HepG2 (cell line): Measurements from ENCODE around the gene LAMA5. TPM values are rescaled to one million over a fixed set of nuclear protein-coding genes. Genes with fewer than 3 reads are reported as not detected.

ENCODE experiments used
- ATF3 ChIP-seq: sonication (generic); formaldehyde crosslinking; IDR thresholded peaks from 2 replicates; pipeline ENCODE4 v1.4.0; 2020; ENCODE audit warnings: missing genetic modification reagents
- ERF ChIP-seq: IDR thresholded peaks from 2 replicates; pipeline ENCODE4 v1.6.1; 2018; ENCODE audit warnings: missing biosample characterization, missing genetic modification reagents
- GPN1 ChIP-seq: sonication (generic); formaldehyde crosslinking; IDR thresholded peaks from 2 replicates; pipeline ENCODE4 v1.5.1; 2020; ENCODE audit warnings: missing genetic modification reagents, borderline replicate concordance
- HDAC1 ChIP-seq: sonication (generic); formaldehyde crosslinking; IDR thresholded peaks from 2 replicates; pipeline ENCODE4 v1.5.1; 2020; ENCODE audit warnings: mild to moderate bottlenecking, missing genetic modification reagents
- HMG20A ChIP-seq: IDR thresholded peaks from 2 replicates; pipeline ENCODE4 v1.6.1; 2016; ENCODE audit warnings: borderline replicate concordance
- ISL2 ChIP-seq: sonication (generic); formaldehyde crosslinking; IDR thresholded peaks from 2 replicates; pipeline ENCODE4 v1.5.0; 2020; ENCODE audit warnings: missing genetic modification reagents
- NKX3-1 ChIP-seq: sonication (generic); formaldehyde crosslinking; IDR thresholded peaks from 2 replicates; pipeline ENCODE4 v1.5.0; 2020; ENCODE audit warnings: missing genetic modification reagents
- RELA ChIP-seq: sonication (generic); formaldehyde crosslinking; IDR thresholded peaks from 2 replicates; pipeline ENCODE4 v1.4.0; 2020; ENCODE audit warnings: missing genetic modification reagents
- REST ChIP-seq, 2 experiments: IDR thresholded peaks; 2 replicates each; pipeline ENCODE4 v1.6.1; 2011 to 2012; ENCODE audit warnings: low read length in 2 of 2, borderline replicate concordance in 1 of 2, low read depth in 1 of 2, mild to moderate bottlenecking in 1 of 2, moderate library complexity in 1 of 2
- REXO4 ChIP-seq: sonication (generic); formaldehyde crosslinking; IDR thresholded peaks from 2 replicates; pipeline ENCODE4 v1.8.0; 2022; ENCODE audit warnings: missing genetic modification reagents, mild to moderate bottlenecking, borderline replicate concordance
- RFX1 ChIP-seq: fragments of 450-650 bp; IDR thresholded peaks from 2 replicates; pipeline ENCODE4 v1.6.1; 2017
- SNAPC4 ChIP-seq: sonication (generic); formaldehyde crosslinking; IDR thresholded peaks from 2 replicates; pipeline ENCODE4 v1.4.0; 2020; ENCODE audit warnings: mild to moderate bottlenecking, missing genetic modification reagents
- U2AF1 ChIP-seq: fragments of 200-400 bp; formaldehyde crosslinking; optimal IDR thresholded peaks from 2 replicates; pipeline ENCODE3; 2017; ENCODE audit warnings: mild to moderate bottlenecking, low read depth, low read length
- ZBTB20 ChIP-seq: sonication (generic); formaldehyde crosslinking; IDR thresholded peaks from 2 replicates; pipeline ENCODE4 v1.8.1; 2023; ENCODE audit warnings: missing genetic modification reagents, low read depth, mild to moderate bottlenecking, borderline replicate concordance
- ZBTB38 ChIP-seq: sonication (generic); formaldehyde crosslinking; IDR thresholded peaks from 2 replicates; pipeline ENCODE4 v1.5.1; 2020; ENCODE audit warnings: mild to moderate bottlenecking, missing genetic modification reagents
- ZC3H13 ChIP-seq: sonication (generic); formaldehyde crosslinking; IDR thresholded peaks from 2 replicates; pipeline ENCODE4 v1.8.1; 2023; ENCODE audit warnings: mild to moderate bottlenecking, missing genetic modification reagents, moderate library complexity
- ZNF224 ChIP-seq: sonication (generic); formaldehyde crosslinking; IDR thresholded peaks from 2 replicates; pipeline ENCODE4 v1.5.0; 2020; ENCODE audit warnings: mild to moderate bottlenecking, missing genetic modification reagents
- ZNF44 ChIP-seq: sonication (generic); formaldehyde crosslinking; IDR thresholded peaks from 2 replicates; pipeline ENCODE4 v1.5.1; 2020; ENCODE audit warnings: mild to moderate bottlenecking, missing genetic modification reagents
- polyA plus RNA-seq, 8 experiments: library from polyadenylated mRNA; depleted of rRNA in 3 of 8; stranded (reverse) in 7 of 8; unstranded in 1 of 8; fragments of >200 nt; fragmentation: Illumina TruSeq in 4 of 8; extraction: Trizol in 4 of 8; gene quantifications; 2 replicates each; pipeline versions ENCODE4 v1.2.1 to v1.2.3, GENCODE V29; 2011 to 2016; ENCODE audit warnings: low read depth in 4 of 8, missing spikeins in 1 of 8, mixed read lengths in 1 of 8; ENCODE audit not compliant: insufficient read depth in 1 of 8
- total RNA-seq, 5 experiments: library from RNA; depleted of rRNA; stranded (reverse); fragments of >200 nt; fragmentation: Illumina TruSeq; extraction: Trizol; gene quantifications; 2 replicates each; pipeline ENCODE4 v1.2.3, GENCODE V29; 2016; ENCODE audit warnings: low read depth in 1 of 5
- TF ChIP-seq, protein P1 (sequence below): sonication (generic); formaldehyde crosslinking; IDR thresholded peaks from 2 replicates; pipeline ENCODE4 v1.5.1; 2020; ENCODE audit warnings: mild to moderate bottlenecking, missing genetic modification reagents

Gene LAMA5
- total and polyA plus RNA-seq, 2 of the 13 experiments (the other 11 are each of a cell fraction or from before 2014, with no cell fraction given), result 21.0 to 44.7 TPM

- no peak for TF ChIP-seq SNAPC4 (CRISPR knock-in tag)
- TF ChIP-seq ZNF44 (CRISPR knock-in tag), result no peak
- no peak for TF ChIP-seq U2AF1
- no peak for TF ChIP-seq ISL2 (CRISPR knock-in tag)
- TF ChIP-seq RELA (CRISPR knock-in tag), result no peak
- no peak for TF ChIP-seq ZBTB38 (CRISPR knock-in tag)
- TF ChIP-seq HMG20A (CRISPR knock-in tag), result no peak
- no peak for TF ChIP-seq ERF (CRISPR knock-in tag)
- TF ChIP-seq REXO4 (CRISPR knock-in tag), result 0 out of 2 replicates have a peak, but pooled peaks have one; percentile 16
- no peak; the same call in 1 of the 2 replicates for TF ChIP-seq ZC3H13
- no peak for TF ChIP-seq HDAC1
- TF ChIP-seq NKX3-1 (CRISPR knock-in tag), result peak; percentile 6; the same call in 1 of the 2 replicates
- 0 out of 2 replicates have a peak, but pooled peaks have one; percentile 23 for TF ChIP-seq ATF3 (CRISPR knock-in tag)
- no peak for TF ChIP-seq ZNF224 (CRISPR knock-in tag)
- peak in 1 of 2 experiments; percentile 58; a peak in 2 of 4 replicates for TF ChIP-seq REST (IDR thresholded peaks at IDR 0.05; ENCODE audit: borderline replicate concordance in 1 of 2, low read depth in 1 of 2, low read length in 2 of 2)
- TF ChIP-seq, protein P1, sequence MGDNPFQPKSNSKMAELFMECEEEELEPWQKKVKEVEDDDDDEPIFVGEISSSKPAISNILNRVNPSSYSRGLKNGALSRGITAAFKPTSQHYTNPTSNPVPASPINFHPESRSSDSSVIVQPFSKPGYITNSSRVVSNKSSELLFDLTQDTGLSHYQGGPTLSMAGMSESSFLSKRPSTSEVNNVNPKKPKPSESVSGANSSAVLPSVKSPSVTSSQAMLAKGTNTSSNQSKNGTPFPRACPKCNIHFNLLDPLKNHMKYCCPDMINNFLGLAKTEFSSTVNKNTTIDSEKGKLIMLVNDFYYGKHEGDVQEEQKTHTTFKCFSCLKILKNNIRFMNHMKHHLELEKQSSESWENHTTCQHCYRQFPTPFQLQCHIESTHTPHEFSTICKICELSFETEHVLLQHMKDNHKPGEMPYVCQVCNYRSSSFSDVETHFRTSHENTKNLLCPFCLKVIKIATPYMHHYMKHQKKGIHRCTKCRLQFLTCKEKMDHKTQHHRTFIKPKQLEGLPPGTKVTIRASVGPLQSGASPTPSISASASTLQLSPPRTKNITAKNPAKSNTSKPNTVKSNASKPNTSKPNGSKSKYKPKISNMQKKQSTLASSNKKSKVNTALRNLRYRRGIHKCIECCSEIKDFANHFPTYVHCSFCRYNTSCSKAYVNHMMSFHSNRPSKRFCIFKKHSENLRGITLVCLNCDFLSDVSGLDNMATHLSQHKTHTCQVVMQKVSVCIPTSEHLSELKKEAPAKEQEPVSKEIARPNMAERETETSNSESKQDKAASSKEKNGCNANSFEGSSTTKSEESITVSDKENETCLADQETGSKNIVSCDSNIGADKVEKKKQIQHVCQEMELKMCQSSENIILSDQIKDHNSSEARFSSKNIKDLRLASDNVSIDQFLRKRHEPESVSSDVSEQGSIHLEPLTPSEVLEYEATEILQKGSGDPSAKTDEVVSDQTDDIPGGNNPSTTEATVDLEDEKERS (CRISPR knock-in tag), result no peak
- TF ChIP-seq GPN1 (CRISPR knock-in tag), result no peak
- no peak for TF ChIP-seq ZBTB20
- no peak for TF ChIP-seq RFX1
Observed at GRCh38 chr20:62367136-62367632, at the start of gene LAMA5 (continued).
